Omental fat pad (tissue), 4 donors: ENCODE data around the gene SOX30. TPM values are rescaled to one million over a fixed set of nuclear protein-coding genes. Genes with fewer than 3 reads are reported as not detected.
"Not testable (repeated sequence)": the region's sequence is repeated elsewhere in the genome, so short reads cannot be mapped to it uniquely, and the experiment has no call there.

ENCODE experiments used
- ATAC-seq: fragments of 150-250 bp; one replicate; pipeline ENCODE4 v1.9.1; 2016; ENCODE audit warnings: mild to moderate bottlenecking, moderate library complexity; ENCODE audit not compliant: low FRiP score
- DNase-seq: peaks from one replicate; pipeline ENCODE4 v3.0.0-alpha.2; 2019; ENCODE audit warnings: low spot score
- CTCF ChIP-seq, 3 donors: fragments of 450-650 bp; IDR thresholded peaks; one replicate each; pipeline ENCODE4 v1.5.1; 2016 to 2017; ENCODE audit warnings: antibody characterized with exemption in 3 of 3, mild to moderate bottlenecking in 3 of 3, moderate library complexity in 2 of 3
- total RNA-seq, 4 donors: library from RNA; depleted of rRNA; stranded (reverse); fragments of >200 nt; gene quantifications; one replicate each; pipeline ENCODE4 v1.1.0, GENCODE V29; 2016

Gene SOX30
- total RNA-seq, 4 donors from 2014 or later = 0.12 TPM; not detected in 3

- ATAC-seq = no peak
- TF ChIP-seq CTCF (IDR thresholded peaks at IDR 0.05) = no peak
Measured at GRCh38 chr5:157682257-157682656, 30.0 kb upstream of the SOX30 start.

GRCh38 chr5:157681048-157681447 lies 28.8 kb upstream of the SOX30 start:
- ATAC-seq = no peak

More at GRCh38 chr5:157682257-157682656, 30.0 kb upstream of the SOX30 start:
- DNase-seq = no peak

GRCh38 chr5:157680239-157680638 lies 28.0 kb upstream of the SOX30 start:
- no peak for DNase-seq
- ATAC-seq = no peak
- no peak for TF ChIP-seq CTCF (IDR thresholded peaks at IDR 0.05)

More at GRCh38 chr5:157681048-157681447, 28.8 kb upstream of the SOX30 start:
- no peak for DNase-seq
- TF ChIP-seq CTCF (IDR thresholded peaks at IDR 0.05) = no peak

GRCh38 chr5:157679801-157680200 lies 27.6 kb upstream of the SOX30 start:
- DNase-seq (no peak), ATAC-seq (no peak)
- TF ChIP-seq CTCF (IDR thresholded peaks at IDR 0.05) = no peak

GRCh38 chr5:157677931-157678330 lies 25.7 kb upstream of the SOX30 start:
- DNase-seq = no peak
- ATAC-seq = no peak
- TF ChIP-seq CTCF (IDR thresholded peaks at IDR 0.05) = no peak

GRCh38 chr5:157674351-157674750 lies 22.1 kb upstream of the SOX30 start:
- not testable (repeated sequence) for DNase-seq

GRCh38 chr5:157672976-157673375 lies 20.7 kb upstream of the SOX30 start:
- no peak for TF ChIP-seq CTCF (IDR thresholded peaks at IDR 0.05)
- ATAC-seq (no peak), DNase-seq (no peak)

More at GRCh38 chr5:157674351-157674750, 22.1 kb upstream of the SOX30 start:
- ATAC-seq = not testable (repeated sequence)
